ENCODE data around the gene NPIPB9. TPM values are rescaled to one million over a fixed set of nuclear protein-coding genes. Genes with fewer than 3 reads are reported as not detected.
A peak's percentile ranks its signal among the peaks of the same experiment; 100 is the strongest.
"Not testable (repeated sequence)": the region's sequence is repeated elsewhere in the genome, so short reads cannot be mapped to it uniquely, and the experiment has no call there.

Gene NPIPB9
- total RNA-seq = 0.19 TPM
- long read RNA-seq = 0 reads

- intact Hi-C loops (cut with DNase I); DNase-seq; ATAC-seq (ENCODE audit: poor library complexity): not testable (repeated sequence)
Measured at GRCh38 chr16:28751487-28751886, at the start of gene NPIPB9. TSS of gene NPIPB9 (plus strand) at chr16:28751787.

- intact Hi-C loops (cut with DNase I); ATAC-seq (ENCODE audit: poor library complexity): not testable (repeated sequence)
- peak; percentile 22 for DNase-seq
Measured at GRCh38 chr16:28704246-28704645, 47.3 kb upstream of the NPIPB9 start.

- DNase-seq; intact Hi-C loops (cut with DNase I): not testable (repeated sequence)
- peak; percentile 100 for ATAC-seq (ENCODE audit: poor library complexity)
Measured at GRCh38 chr16:28711220-28712083, 40.1 kb upstream of the NPIPB9 start, which contains the start of gene EIF3C. TSS of gene EIF3C (plus strand) at chr16:28711464. CDS start at chr16:28711687, 223 bp downstream.

- ATAC-seq (ENCODE audit: poor library complexity) = not testable (repeated sequence)
Measured at GRCh38 chr16:28722852-28723650, 28.5 kb upstream of the NPIPB9 start.

DNA sequence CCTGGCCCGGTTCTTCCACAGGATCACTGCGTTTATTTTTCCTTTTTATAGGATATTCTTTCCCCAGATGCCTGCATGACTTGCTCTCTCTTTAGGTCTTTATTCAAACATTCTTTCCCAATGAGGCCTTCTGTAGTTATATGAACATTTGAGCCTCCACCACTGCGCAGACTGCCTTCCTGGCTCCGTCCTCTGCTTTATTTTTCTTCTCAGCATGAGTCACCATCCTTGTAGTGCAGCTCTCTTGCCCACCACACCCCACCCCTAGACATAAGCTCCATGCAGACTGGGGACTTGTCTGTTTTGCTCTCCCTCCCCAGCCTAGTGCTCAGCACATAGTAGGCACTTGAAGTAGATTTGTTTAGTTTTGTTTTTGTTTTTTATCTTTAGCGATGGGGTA lies 20.3 kb upstream of the NPIPB9 start:
- ATAC-seq (ENCODE audit: poor library complexity); DNase-seq; intact Hi-C loops (cut with DNase I): not testable (repeated sequence)

More at GRCh38 chr16:28722852-28723650, 28.5 kb upstream of the NPIPB9 start:
- intact Hi-C loops (cut with DNase I); DNase-seq: not testable (repeated sequence)

DNA sequence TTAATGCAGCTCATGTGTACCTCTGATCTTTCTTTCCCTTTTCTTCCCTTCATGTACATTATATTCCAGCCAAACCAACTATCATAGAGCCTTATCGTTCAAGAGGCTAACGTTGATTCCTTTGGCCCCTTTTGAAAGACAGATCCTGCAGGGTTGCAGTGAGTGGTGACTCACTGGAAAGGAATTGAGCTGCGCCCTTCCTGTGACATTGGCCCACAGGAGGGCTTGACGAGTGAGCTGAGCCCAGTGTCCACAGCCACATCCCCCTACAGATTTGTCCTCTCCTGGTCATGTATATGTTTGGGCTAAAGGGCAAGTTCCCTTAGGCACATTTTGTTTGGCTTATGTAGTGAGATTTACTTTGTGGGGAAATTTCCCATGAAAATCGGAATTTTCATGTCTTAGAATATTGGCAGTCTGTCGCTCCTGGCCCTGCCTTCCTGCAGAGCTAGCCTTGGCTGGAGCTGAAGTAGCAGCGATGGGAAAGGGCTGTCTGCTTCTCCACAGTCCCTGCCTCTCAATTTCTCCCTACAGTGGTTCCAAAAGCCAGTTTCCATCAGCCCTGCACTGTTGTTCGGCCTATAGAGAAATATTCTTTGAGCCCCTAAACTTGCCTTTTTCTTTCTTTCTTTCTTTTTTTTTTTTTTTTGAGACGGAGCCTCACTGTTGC lies 19.0 kb upstream of the NPIPB9 start:
- intact Hi-C loops (cut with DNase I); DNase-seq: not testable (repeated sequence)
- ATAC-seq (ENCODE audit: poor library complexity) = peak; percentile 89

- intact Hi-C loops (cut with DNase I); DNase-seq: not testable (repeated sequence)
- ATAC-seq (ENCODE audit: poor library complexity) = peak; percentile 62
Measured at GRCh38 chr16:28739787-28740186, 11.8 kb upstream of the NPIPB9 start.

DNA sequence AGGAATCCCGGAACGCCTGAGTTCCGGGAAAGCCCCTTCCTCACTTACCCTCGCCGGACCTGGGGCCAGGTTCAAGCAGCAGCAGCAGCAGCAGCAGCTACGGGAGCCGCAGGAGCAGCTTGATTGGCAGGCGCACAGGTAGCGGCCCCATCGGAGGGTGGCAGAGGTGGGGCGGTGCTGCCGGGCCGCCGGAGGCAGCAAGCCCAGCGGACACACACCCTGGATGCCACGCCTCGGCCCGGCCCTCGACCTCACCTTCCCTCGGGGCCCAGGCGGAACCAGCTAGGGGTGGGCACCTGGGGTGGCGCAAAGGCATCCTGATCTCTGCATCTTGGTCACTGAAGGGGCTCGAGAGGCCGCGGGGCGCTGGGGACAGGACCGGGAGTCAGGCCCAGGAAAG lies 11.0 kb upstream of the NPIPB9 start:
- peak; percentile 48 for ATAC-seq (ENCODE audit: poor library complexity)
- DNase-seq; intact Hi-C loops (cut with DNase I): not testable (repeated sequence)

- ATAC-seq (ENCODE audit: poor library complexity); intact Hi-C loops (cut with DNase I): not testable (repeated sequence)
- peak; percentile 11 for DNase-seq
Measured at GRCh38 chr16:28741295-28741694, 10.3 kb upstream of the NPIPB9 start.

- ATAC-seq (ENCODE audit: poor library complexity); intact Hi-C loops (cut with DNase I): not testable (repeated sequence)
- peak; percentile 14 for DNase-seq
Measured at GRCh38 chr16:28746618-28747350, 4.8 kb upstream of the NPIPB9 start.

- intact Hi-C loops (cut with DNase I) = not testable (repeated sequence)
- peak; percentile 61 for DNase-seq
Measured at GRCh38 chr16:28749997-28750465, 1.6 kb upstream of the NPIPB9 start.

GRCh38 chr16:28750469-28751067 lies 1.0 kb upstream of the NPIPB9 start:
- DNase-seq; intact Hi-C loops (cut with DNase I): not testable (repeated sequence)
- peak; percentile 86 for ATAC-seq (ENCODE audit: poor library complexity)

More at GRCh38 chr16:28749997-28750465, 1.6 kb upstream of the NPIPB9 start:
- ATAC-seq (ENCODE audit: poor library complexity) = peak; percentile 99

DNA sequence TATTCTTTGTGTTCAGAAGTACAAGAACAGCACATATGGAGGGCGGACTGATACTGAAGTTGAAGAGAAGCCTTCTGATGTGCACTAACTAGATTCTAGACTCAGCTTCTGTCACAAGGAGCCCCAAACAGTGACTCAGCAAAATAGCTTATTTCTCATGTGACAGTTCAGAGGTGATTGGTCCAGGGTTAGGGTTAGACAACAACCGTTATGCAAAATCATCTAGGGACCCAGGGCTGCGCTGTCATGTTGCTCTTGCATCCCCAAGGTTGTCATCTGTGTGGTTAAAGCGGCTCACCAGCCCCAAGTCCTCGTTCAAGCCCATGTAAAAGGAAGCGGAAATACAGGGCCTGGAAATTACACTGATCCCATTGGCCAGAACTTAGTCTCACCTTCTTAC lies 30.1 kb downstream of the NPIPB9 start:
- ATAC-seq (ENCODE audit: poor library complexity); intact Hi-C loops (cut with DNase I): not testable (repeated sequence)

DNA sequence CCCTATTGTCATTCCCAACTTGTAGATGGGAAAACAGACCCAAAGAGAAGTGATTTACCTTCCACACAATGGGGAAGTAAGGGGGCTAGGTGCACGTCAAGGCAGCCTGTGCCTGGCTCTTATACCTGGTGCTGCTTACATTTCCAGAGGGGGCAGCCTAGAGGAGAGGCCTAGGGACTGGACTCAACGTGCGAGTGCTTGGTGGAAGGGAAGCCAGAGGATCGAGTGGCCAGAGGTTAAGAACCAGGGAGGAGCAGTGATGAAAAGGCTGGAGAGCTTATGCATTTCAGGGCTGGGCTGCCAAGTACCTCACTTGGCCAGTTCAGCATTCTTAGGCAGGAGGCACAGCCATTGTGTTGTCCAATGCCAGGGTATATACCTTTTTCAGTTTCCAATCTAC lies 30.8 kb downstream of the NPIPB9 start:
- ATAC-seq (ENCODE audit: poor library complexity); DNase-seq; intact Hi-C loops (cut with DNase I): not testable (repeated sequence)

More for the DNA sequence above, 30.1 kb downstream of the NPIPB9 start:
- DNase-seq = not testable (repeated sequence)

GRCh38 chr16:28802235-28803019 lies 50.8 kb downstream of the NPIPB9 start:
- intact Hi-C loops (cut with DNase I); DNase-seq: not testable (repeated sequence)
- ATAC-seq (ENCODE audit: poor library complexity) = peak; percentile 94

- ATAC-seq (ENCODE audit: poor library complexity) = peak; percentile 50
- DNase-seq; intact Hi-C loops (cut with DNase I): not testable (repeated sequence)
Measured at GRCh38 chr16:28807445-28808120, 56.0 kb downstream of the NPIPB9 start.

All from Right ventricle myocardium superior (tissue), 1 donor.